ENCODE results near the gene C1orf52. TPM values are rescaled to one million over a fixed set of nuclear protein-coding genes. Genes with fewer than 3 reads are reported as not detected.

The C1orf52 gene
- total RNA-seq, 2 donors from 2014 or later, result 41.0 to 42.9 TPM

DNA sequence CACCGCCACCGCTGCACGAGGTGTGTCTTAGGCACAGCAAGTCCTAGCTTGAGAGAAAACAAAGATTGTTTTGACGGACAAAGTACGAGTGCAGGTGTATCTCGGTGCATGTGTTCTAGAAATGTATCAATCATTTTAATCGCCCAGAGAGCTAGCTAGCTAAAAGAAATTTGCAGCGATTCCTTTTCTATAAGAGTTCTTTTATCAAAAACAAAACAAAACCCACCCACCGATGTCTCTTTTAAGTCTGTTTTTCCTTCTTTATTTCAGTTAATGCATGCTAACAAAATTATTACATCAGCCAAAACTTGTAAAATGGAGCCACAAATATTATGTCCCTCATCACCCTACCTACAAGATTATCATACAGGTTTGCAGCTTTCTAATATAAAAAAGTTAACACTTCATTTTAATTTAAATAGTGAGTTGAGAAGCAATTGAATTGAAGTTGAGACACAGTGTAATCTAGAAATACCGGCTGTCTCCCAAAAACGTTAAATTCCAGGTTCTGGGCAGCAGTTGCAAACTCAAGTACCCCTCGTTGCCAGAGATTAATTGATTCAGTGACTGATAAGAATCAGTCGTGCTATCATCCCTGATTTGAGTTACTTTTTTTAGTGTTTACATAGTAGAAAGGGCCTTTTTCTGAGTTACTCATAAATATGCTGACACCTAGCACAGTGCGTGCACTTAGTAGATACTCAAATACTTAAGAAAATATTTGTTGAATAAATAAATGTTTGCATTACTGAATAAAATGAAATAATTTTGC, 57.2 kb downstream of the C1orf52 start:
- no peaks in the 10 kb centered on the region for H3K9me3 Mint-ChIP-seq
- Histone ChIP-seq H3K27ac (ENCODE audit: low read depth, low read length) (peak overlapping the region; percentile 92), H3K4me1 (ENCODE audit: control insufficient read depth, insufficient read depth, low read length) (no peaks in the 10 kb centered on the region), H3K36me3 (ENCODE audit: control insufficient read depth, insufficient read depth, low read length) (no peaks in the 10 kb centered on the region), H3K9ac (ENCODE audit: extremely low read depth, low read length, poor library complexity, severe bottlenecking) (peak overlapping the region; percentile 98), H3K9me3 (ENCODE audit: control insufficient read depth, low read length) (no peaks in the 10 kb centered on the region), H3K27me3 (ENCODE audit: control insufficient read depth, insufficient read depth, low read length, poor library complexity, severe bottlenecking) (no peaks in the 10 kb centered on the region), H3K4me3 (ENCODE audit: low read length) (peak overlapping the region; percentile 90)
- H3K27me3 Mint-ChIP-seq (ENCODE audit: insufficient read depth), result peaks cover 8% of the 10 kb centered on the region
- H3K4me3 Mint-ChIP-seq, result peak overlapping the region; percentile 87
- peaks cover 2% of the 10 kb centered on the region for H3K36me3 Mint-ChIP-seq (ENCODE audit: low read depth)
- WGBS, 2 experiments (ENCODE audit: insufficient coverage in 1 of 2, insufficient read length in 1 of 2), result 12 to 15% methylated on average over 13 of the region's 14 CpGs
- no peak for DNase-seq
- peak overlapping the region; percentile 98 for H3K27ac Mint-ChIP-seq
- TF ChIP-seq, protein P1, sequence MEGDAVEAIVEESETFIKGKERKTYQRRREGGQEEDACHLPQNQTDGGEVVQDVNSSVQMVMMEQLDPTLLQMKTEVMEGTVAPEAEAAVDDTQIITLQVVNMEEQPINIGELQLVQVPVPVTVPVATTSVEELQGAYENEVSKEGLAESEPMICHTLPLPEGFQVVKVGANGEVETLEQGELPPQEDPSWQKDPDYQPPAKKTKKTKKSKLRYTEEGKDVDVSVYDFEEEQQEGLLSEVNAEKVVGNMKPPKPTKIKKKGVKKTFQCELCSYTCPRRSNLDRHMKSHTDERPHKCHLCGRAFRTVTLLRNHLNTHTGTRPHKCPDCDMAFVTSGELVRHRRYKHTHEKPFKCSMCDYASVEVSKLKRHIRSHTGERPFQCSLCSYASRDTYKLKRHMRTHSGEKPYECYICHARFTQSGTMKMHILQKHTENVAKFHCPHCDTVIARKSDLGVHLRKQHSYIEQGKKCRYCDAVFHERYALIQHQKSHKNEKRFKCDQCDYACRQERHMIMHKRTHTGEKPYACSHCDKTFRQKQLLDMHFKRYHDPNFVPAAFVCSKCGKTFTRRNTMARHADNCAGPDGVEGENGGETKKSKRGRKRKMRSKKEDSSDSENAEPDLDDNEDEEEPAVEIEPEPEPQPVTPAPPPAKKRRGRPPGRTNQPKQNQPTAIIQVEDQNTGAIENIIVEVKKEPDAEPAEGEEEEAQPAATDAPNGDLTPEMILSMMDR (conservative IDR thresholded peaks at IDR 0.05), result no peak
- H3K4me1 Mint-ChIP-seq, result peaks cover 33% of the 10 kb centered on the region

DNA sequence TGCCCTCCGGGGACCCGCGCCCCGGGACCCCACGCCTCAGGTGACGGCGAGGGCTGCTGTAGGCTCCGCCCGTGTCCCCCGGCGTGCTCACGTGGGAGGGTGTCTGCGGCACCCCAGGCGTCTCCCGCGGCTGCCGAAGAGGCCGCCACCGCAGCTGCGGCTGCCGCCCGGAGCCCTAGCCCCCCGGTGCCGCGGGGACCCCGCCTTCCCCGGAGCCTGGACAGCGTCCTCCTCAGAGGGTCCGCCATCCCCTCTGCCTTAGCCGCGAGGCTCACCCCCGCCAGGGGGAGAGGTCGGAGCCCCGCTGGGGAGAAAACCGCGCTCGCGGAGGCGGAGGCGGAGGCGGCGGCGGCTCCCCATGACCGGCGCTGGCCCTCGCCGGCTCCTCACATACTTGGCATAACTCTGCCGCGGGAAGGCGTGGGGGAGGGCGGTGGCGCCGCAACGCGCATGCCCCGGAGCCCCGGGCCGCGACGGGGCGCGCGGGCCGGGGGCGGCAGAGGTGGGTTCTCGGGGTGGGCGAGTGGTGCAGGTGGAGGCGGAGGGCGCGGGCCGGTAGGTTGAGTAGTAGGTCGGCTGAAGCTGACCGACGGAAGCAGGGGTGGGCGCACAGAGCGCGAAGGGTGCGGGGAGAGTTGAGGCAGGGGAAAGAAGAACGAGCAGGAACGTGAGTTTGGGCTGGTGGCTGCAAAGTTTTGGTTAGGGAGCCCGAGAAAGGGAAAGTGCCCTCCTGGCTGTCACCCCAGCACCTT, 57.9 kb downstream of the C1orf52 start:
- H3K4me3 Mint-ChIP-seq, result peak overlapping the region; percentile 87
- H3K27me3 Mint-ChIP-seq (ENCODE audit: insufficient read depth), result peaks cover 8% of the 10 kb centered on the region
- Histone ChIP-seq H3K27ac (ENCODE audit: low read depth, low read length) (peak overlapping the region; percentile 92), H3K27me3 (ENCODE audit: control insufficient read depth, insufficient read depth, low read length, poor library complexity, severe bottlenecking) (no peaks in the 10 kb centered on the region), H3K4me1 (ENCODE audit: control insufficient read depth, insufficient read depth, low read length) (no peaks in the 10 kb centered on the region), H3K9me3 (ENCODE audit: control insufficient read depth, low read length) (no peaks in the 10 kb centered on the region), H3K36me3 (ENCODE audit: control insufficient read depth, insufficient read depth, low read length) (no peaks in the 10 kb centered on the region), H3K4me3 (ENCODE audit: low read length) (peak overlapping the region; percentile 90), H3K9ac (ENCODE audit: extremely low read depth, low read length, poor library complexity, severe bottlenecking) (peak overlapping the region; percentile 98)
- peak; percentile 95 for DNase-seq
- WGBS, 2 experiments (ENCODE audit: insufficient coverage in 1 of 2, insufficient read length in 1 of 2), result 0% methylated on average over 16 to 81 of the region's 81 CpGs
- TF ChIP-seq, protein P1 (conservative IDR thresholded peaks at IDR 0.05), result peak; percentile 52
- no peaks in the 10 kb centered on the region for H3K9me3 Mint-ChIP-seq
- H3K27ac Mint-ChIP-seq, result peak overlapping the region; percentile 98
- peaks cover 2% of the 10 kb centered on the region for H3K36me3 Mint-ChIP-seq (ENCODE audit: low read depth)
- H3K4me1 Mint-ChIP-seq, result peaks cover 28% of the 10 kb centered on the region

DNA sequence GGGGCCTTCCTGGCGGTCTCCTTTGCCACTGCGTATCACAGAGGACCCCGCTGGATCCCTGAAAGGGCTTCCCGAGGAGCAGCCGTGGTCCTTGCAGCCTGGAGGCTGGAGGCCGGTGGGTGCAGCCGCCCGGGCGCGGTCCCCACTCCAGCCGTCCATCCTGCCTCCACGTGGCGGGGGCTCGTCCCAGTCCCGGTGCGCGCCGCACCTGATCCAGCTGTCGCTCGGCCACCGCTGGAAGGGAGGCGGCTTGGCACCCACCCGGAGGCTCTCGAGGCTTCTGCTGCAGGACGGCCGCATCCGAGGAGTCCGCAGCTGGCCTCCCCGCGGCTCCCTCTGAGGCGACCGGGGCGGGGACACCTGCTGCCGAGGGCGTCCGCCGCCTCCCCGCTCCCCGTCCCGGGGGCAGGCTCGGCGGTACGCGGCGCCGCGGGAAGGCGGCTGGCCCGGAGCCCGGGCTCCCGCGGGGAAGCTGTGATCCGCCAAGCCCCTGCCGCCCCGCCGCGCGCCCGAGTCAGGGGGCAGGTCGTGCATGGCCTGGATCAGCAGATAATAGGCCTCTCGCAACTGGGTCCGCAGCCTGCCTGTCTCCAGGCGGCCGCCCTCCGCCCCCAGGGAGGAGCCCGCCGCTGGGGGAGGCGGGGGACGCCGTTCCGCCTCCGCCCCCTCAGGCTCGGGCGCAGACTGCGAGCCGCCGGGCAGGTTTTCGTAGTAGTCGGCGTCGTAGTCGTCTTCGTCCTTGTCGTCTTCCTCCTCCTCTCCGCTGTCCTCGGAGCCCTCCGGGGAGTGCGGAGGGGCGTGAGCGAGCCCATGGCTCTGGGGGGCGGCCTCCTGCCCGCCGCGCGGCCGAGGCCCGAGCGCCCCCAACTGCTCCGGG, 58.8 kb downstream of the C1orf52 start, which contains the start of gene SYDE2:
Gene SYDE2 (minus strand): TSS at position 554 of the 877 bp plus-strand sequence. CDS start 20 bp downstream, at position 534.
- no peaks in the 10 kb centered on the region for H3K4me1 ChIP-seq (ENCODE audit: control insufficient read depth, insufficient read depth, low read length)
- Mint-ChIP-seq H3K27me3 (ENCODE audit: insufficient read depth) (peaks cover 8% of the 10 kb centered on the region), H3K36me3 (ENCODE audit: low read depth) (peaks cover 2% of the 10 kb centered on the region), H3K9me3 (no peaks in the 10 kb centered on the region), H3K27ac (peak within 1 kb of the TSS; percentile 98), H3K4me3 (peak within 1 kb of the TSS; percentile 87), H3K4me1 (peaks cover 28% of the 10 kb centered on the region)
- peak within 1 kb of the TSS; percentile 98 for H3K9ac ChIP-seq (ENCODE audit: extremely low read depth, low read length, poor library complexity, severe bottlenecking)
- 0 to 1% methylated on average over 17 to 99 of the region's 99 CpGs for WGBS, 2 experiments (ENCODE audit: insufficient coverage in 1 of 2, insufficient read length in 1 of 2)
- H3K9me3 ChIP-seq (ENCODE audit: control insufficient read depth, low read length), result no peaks in the 10 kb centered on the region
- no peaks in the 10 kb centered on the region for H3K36me3 ChIP-seq (ENCODE audit: control insufficient read depth, insufficient read depth, low read length)
- peak within 1 kb of the TSS; percentile 90 for H3K4me3 ChIP-seq (ENCODE audit: low read length)
- no peaks in the 10 kb centered on the region for H3K27me3 ChIP-seq (ENCODE audit: control insufficient read depth, insufficient read depth, low read length, poor library complexity, severe bottlenecking)
- TF ChIP-seq, protein P1 (conservative IDR thresholded peaks at IDR 0.05), result no peak
- H3K27ac ChIP-seq (ENCODE audit: low read depth, low read length), result peak within 1 kb of the TSS; percentile 92
- peak; percentile 95 for DNase-seq
